HG02840 (cell line): ENCODE measurements around the gene ZNF527.
"Not testable (repeated sequence)": the region's sequence is repeated elsewhere in the genome, so short reads cannot be mapped to it uniquely, and the experiment has no call there.

Experiments used
- ATAC-seq: cut with Tn5 transposase; IDR thresholded peaks from one replicate; pipeline ENCODE4 v1.9.1; 2021; ENCODE audit warnings: mild to moderate bottlenecking, moderate library complexity, moderate number of reproducible peaks; ENCODE audit not compliant: unreplicated experiment, low FRiP score

The ZNF527 gene

GRCh38 chr19:37370880-37371661 is at the start of gene ZNF527:
ZNF527 (plus strand) TSS chr19:37371099; CDS start chr19:37374199, 3,100 bp downstream.
- ATAC-seq, result peak; percentile 89

GRCh38 chr19:37329686-37330085 is 41.2 kb upstream of the ZNF527 start:
- no peak for ATAC-seq

GRCh38 chr19:37332839-37333238 is 38.1 kb upstream of the ZNF527 start:
- ATAC-seq, result no peak

GRCh38 chr19:37333457-37333856 is 37.4 kb upstream of the ZNF527 start:
- ATAC-seq, result no peak

- peak; percentile 77 for ATAC-seq
These were observed 36.5 kb upstream of the ZNF527 start for GRCh38 chr19:37334179-37335071.

GRCh38 chr19:37342753-37343152 is 28.1 kb upstream of the ZNF527 start:
- ATAC-seq, result no peak

- ATAC-seq, result no peak
These were observed 24.8 kb upstream of the ZNF527 start for GRCh38 chr19:37346091-37346490.

GRCh38 chr19:37348060-37348459 is 22.8 kb upstream of the ZNF527 start:
- no peak for ATAC-seq

- no peak for ATAC-seq
These were observed 16.9 kb upstream of the ZNF527 start for GRCh38 chr19:37353968-37354367.

GRCh38 chr19:37355901-37356300 is 15.0 kb upstream of the ZNF527 start:
- ATAC-seq, result no peak

- ATAC-seq, result no peak
These were observed 8.9 kb upstream of the ZNF527 start for GRCh38 chr19:37361994-37362393.

- no peak for ATAC-seq
These were observed 8.2 kb upstream of the ZNF527 start for GRCh38 chr19:37362733-37363132.

- ATAC-seq, result peak; percentile 14
These were observed 466 bp upstream of the ZNF527 start for GRCh38 chr19:37370386-37370879.

- ATAC-seq, result no peak
These were observed 18.3 kb downstream of the ZNF527 start for GRCh38 chr19:37389234-37389633.

GRCh38 chr19:37391399-37391798 is 20.5 kb downstream of the ZNF527 start:
- not testable (repeated sequence) for ATAC-seq

GRCh38 chr19:37401078-37401477 is 30.2 kb downstream of the ZNF527 start:
- no peak for ATAC-seq

GRCh38 chr19:37403403-37403802 is 32.5 kb downstream of the ZNF527 start:
- ATAC-seq, result no peak

- not testable (repeated sequence) for ATAC-seq
These were observed 35.4 kb downstream of the ZNF527 start for GRCh38 chr19:37406140-37406846.

GRCh38 chr19:37412700-37413099 is 41.8 kb downstream of the ZNF527 start:
- ATAC-seq, result no peak

- no peak for ATAC-seq
These were observed 42.6 kb downstream of the ZNF527 start for GRCh38 chr19:37413313-37414084.
